SU-DHL-6 (cell line): Measurements from ENCODE around the gene ENDOG.

Source experiments
- H2AFZ ChIP-seq: fragments of 200-600 bp; sonication (generic); 2 replicates; pipeline ENCODE4 v1.6.1; 2014; ENCODE audit warnings: low read depth, mild to moderate bottlenecking, moderate library complexity, mixed read lengths, antibody characterized with exemption, low read length; ENCODE audit not compliant: severe bottlenecking
- H3F3A ChIP-seq: fragments of 200-600 bp; shearing (Covaris generic); 2 replicates; pipeline ENCODE4 v1.6.0; 2016; ENCODE audit warnings: antibody characterized with exemption, mild to moderate bottlenecking; ENCODE audit not compliant: insufficient read depth
- H3K27ac ChIP-seq: fragments of 200-600 bp; sonication (generic); 2 replicates; pipeline ENCODE4 v1.5.1; 2016; ENCODE audit warnings: low read depth, mild to moderate bottlenecking, low read length, moderate library complexity, mixed read lengths
- H3K27me3 ChIP-seq: fragments of 200-600 bp; sonication (generic), shearing (Covaris generic); 2 replicates; pipeline ENCODE4 v1.6.0; 2014; ENCODE audit warnings: mild to moderate bottlenecking, low read length
- H3K36me3 ChIP-seq: fragments of 200-600 bp; sonication (generic); 2 replicates; pipeline ENCODE4 v1.6.1; 2014; ENCODE audit warnings: mild to moderate bottlenecking, low read length, mixed read lengths
- H3K4me2 ChIP-seq: fragments of 300-600, 200-600 bp; shearing (Covaris generic), sonication (generic); 2 replicates; pipeline ENCODE4 v1.6.0; 2014; ENCODE audit warnings: low read length, low read depth, mild to moderate bottlenecking; ENCODE audit not compliant: poor library complexity, severe bottlenecking
- H3K4me3 ChIP-seq: fragments of 200-600 bp; sonication (generic); 2 replicates; pipeline ENCODE4 v1.5.1; 2014; ENCODE audit warnings: antibody characterized with exemption, low read length, mild to moderate bottlenecking, mixed read lengths; ENCODE audit not compliant: insufficient read depth, poor library complexity, severe bottlenecking
- H3K79me2 ChIP-seq: fragments of 200-600 bp; sonication (generic); 2 replicates; pipeline ENCODE4 v1.6.1; 2014; ENCODE audit warnings: mild to moderate bottlenecking, low read length, moderate library complexity; ENCODE audit not compliant: insufficient read depth
- H3K9ac ChIP-seq: fragments of 200-600 bp; sonication (generic); 2 replicates; pipeline ENCODE4 v1.7.0; 2014; ENCODE audit warnings: mild to moderate bottlenecking, low read length
- H3K9me2 ChIP-seq: fragments of 200-600 bp; sonication (generic); replicated peaks from 2 replicates; pipeline ENCODE4 v1.6.1; 2014; ENCODE audit warnings: low read length; ENCODE audit not compliant: insufficient read depth
- H3K9me3 ChIP-seq: fragments of 200-600 bp; sonication (generic); 2 replicates; pipeline ENCODE4 v1.6.1; 2014; ENCODE audit warnings: low read length, mixed read lengths; ENCODE audit not compliant: insufficient read depth
- H4K20me1 ChIP-seq: fragments of 200-600 bp; sonication (generic); 2 replicates; pipeline ENCODE4 v1.6.1; 2014; ENCODE audit warnings: low read depth, mild to moderate bottlenecking, antibody characterized with exemption, low read length, moderate library complexity, mixed read lengths
- EZH2phosphoT487 ChIP-seq: fragments of 200-600 bp; sonication (generic), shearing (Covaris generic); conservative IDR thresholded peaks from 2 replicates; pipeline ENCODE4 v1.6.1; 2018; ENCODE audit warnings: mild to moderate bottlenecking, antibody characterized with exemption, low read length, moderate library complexity, mixed read lengths
- TF ChIP-seq, protein P1 (sequence below): fragments of 200-600 bp; sonication (generic); IDR thresholded peaks from one replicate; pipeline ENCODE4 v1.5.1; 2017; ENCODE audit warnings: antibody characterized with exemption, mild to moderate bottlenecking, low read length, moderate library complexity; ENCODE audit not compliant: insufficient read depth, poor library complexity, severe bottlenecking

Gene ENDOG

DNA sequence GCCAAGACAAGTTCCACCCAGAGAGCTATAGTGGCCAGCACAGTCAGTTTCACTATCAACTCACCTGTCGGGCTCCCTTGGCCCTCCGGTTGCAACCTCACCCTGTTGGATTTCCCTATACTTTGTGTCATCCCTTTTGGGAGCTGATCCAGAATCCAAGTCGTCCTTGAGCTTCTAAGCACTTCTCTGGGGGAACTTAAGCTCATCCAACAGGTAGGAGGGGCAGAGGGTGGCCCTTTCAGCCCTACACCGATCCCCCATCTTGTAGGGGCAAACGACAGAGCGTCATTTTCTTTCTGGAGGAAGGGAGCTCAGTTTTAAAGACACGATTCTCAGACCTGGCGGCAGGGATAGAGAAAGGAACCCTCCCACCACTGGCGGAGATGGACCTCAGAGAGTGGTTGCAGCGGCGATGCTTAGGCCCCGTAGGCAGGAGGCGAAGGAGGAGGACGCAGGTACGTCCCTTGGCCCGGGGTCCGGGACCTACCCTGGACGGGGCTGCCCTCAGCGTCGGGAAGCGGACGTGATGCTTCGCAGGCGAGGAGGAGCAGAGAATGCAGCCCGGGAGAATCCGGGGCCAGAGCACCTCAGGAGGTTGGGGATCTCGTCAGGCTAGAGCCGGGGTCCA is 47.1 kb upstream of the ENDOG start:
- no peaks in the 10 kb centered on the region for H3K9me3 ChIP-seq
- H3F3A ChIP-seq, result 0 out of 2 replicates have a peak, but pooled peaks cover 7% of the 10 kb centered on the region
- no peaks in the 10 kb centered on the region for H3K27me3 ChIP-seq
- H2AFZ ChIP-seq, result peak overlapping the region; percentile 85
- H3K9ac ChIP-seq, result peak overlapping the region; percentile 68
- H3K4me2 ChIP-seq, result peak overlapping the region; percentile 66
- H3K9me2 ChIP-seq, result no peaks in the 10 kb centered on the region
- TF ChIP-seq EZH2phosphoT487, result no peak
- TF ChIP-seq, protein P1, sequence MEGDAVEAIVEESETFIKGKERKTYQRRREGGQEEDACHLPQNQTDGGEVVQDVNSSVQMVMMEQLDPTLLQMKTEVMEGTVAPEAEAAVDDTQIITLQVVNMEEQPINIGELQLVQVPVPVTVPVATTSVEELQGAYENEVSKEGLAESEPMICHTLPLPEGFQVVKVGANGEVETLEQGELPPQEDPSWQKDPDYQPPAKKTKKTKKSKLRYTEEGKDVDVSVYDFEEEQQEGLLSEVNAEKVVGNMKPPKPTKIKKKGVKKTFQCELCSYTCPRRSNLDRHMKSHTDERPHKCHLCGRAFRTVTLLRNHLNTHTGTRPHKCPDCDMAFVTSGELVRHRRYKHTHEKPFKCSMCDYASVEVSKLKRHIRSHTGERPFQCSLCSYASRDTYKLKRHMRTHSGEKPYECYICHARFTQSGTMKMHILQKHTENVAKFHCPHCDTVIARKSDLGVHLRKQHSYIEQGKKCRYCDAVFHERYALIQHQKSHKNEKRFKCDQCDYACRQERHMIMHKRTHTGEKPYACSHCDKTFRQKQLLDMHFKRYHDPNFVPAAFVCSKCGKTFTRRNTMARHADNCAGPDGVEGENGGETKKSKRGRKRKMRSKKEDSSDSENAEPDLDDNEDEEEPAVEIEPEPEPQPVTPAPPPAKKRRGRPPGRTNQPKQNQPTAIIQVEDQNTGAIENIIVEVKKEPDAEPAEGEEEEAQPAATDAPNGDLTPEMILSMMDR, result no peak
- H3K27ac ChIP-seq, result no peak overlapping the region
- H4K20me1 ChIP-seq, result no peaks in the 10 kb centered on the region
- peak overlapping the region; percentile 73 for H3K4me3 ChIP-seq
- H3K36me3 ChIP-seq, result no peaks in the 10 kb centered on the region
- no peaks in the 10 kb centered on the region for H3K79me2 ChIP-seq

- peak within 1 kb of the TSS; percentile 66 for H3K4me2 ChIP-seq
- peak within 1 kb of the TSS; percentile 85 for H2AFZ ChIP-seq
- no peaks in the 10 kb centered on the region for H3K79me2 ChIP-seq
- H3K9ac ChIP-seq, result peak within 1 kb of the TSS; percentile 68
- peak within 1 kb of the TSS; percentile 73 for H3K4me3 ChIP-seq
- H3K9me3 ChIP-seq, result no peaks in the 10 kb centered on the region
- 0 out of 2 replicates have a peak, but pooled peaks cover 11% of the 10 kb centered on the region for H3F3A ChIP-seq
- H3K27ac ChIP-seq, result no peak within 1 kb of the TSS; the same call in 1 of the 2 replicates
- TF ChIP-seq EZH2phosphoT487, result no peak
- TF ChIP-seq, protein P1, result no peak
- no peaks in the 10 kb centered on the region for H3K9me2 ChIP-seq
- H3K27me3 ChIP-seq, result no peaks in the 10 kb centered on the region
- no peaks in the 10 kb centered on the region for H3K36me3 ChIP-seq
- H4K20me1 ChIP-seq, result no peaks in the 10 kb centered on the region
These were observed 46.4 kb upstream of the ENDOG start, which contains the start of gene ZER1 for GRCh38 chr9:128771745-128772519. TSS of gene ZER1 (minus strand) at chr9:128771927. CDS start at chr9:128755565, 16,362 bp downstream.

DNA sequence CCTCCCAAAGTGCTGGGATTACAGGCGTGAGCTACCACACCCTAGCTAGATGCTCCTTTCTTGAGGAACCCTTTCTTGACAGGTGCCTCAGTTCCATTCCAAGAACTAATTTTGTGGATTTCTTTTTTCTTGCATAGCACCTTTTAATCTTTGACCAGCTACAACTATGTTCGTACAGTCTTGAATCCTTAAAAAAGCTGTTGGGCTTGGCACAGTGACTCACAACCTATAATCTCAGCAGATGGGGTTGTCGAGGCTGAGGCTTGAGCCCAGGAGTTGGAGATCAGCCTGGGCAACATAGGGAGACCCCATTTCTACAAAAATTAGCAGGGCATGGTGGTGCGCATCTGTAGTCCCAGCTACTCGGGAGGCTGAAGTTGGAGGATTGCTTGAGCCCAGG is 45.3 kb upstream of the ENDOG start:
- no peak for TF ChIP-seq EZH2phosphoT487
- TF ChIP-seq, protein P1, result no peak
- H3K4me2 ChIP-seq, result no peak overlapping the region

More for the DNA sequence above, 45.3 kb upstream of the ENDOG start:
- Histone ChIP-seq H3K27me3 (no peaks in the 10 kb centered on the region), H3K27ac (no peak overlapping the region), H3F3A (0 out of 2 replicates have a peak, but pooled peaks cover 11% of the 10 kb centered on the region), H2AFZ (no peak overlapping the region), H3K9me3 (no peaks in the 10 kb centered on the region), H3K9ac (no peak overlapping the region), H3K4me3 (no peak overlapping the region), H3K36me3 (no peaks in the 10 kb centered on the region), H4K20me1 (no peaks in the 10 kb centered on the region), H3K9me2 (no peaks in the 10 kb centered on the region), H3K79me2 (no peaks in the 10 kb centered on the region)
